DMS 273 (cell line): ENCODE measurements around the gene LNPK.
"Not testable (repeated sequence)": the region's sequence is repeated elsewhere in the genome, so short reads cannot be mapped to it uniquely, and the experiment has no call there.

Experiments
- DNase-seq: peaks from one replicate; lab custom pipeline; 2025; ENCODE audit not compliant: unreplicated experiment; lab: John Stamatoyannopoulos, UW

Gene LNPK

GRCh38 chr2:176001916-176002687 is at the start of gene LNPK:
LNPK (minus strand) TSS chr2:176002267; CDS start chr2:175995584, 6,683 bp downstream.
- peak; percentile 97 for DNase-seq

- no peak for DNase-seq
Measured at GRCh38 chr2:176039375-176039774, 37.3 kb upstream of the LNPK start.

- DNase-seq: no peak
Measured at GRCh38 chr2:176038694-176039093, 36.6 kb upstream of the LNPK start.

- peak; percentile 57 for DNase-seq
Measured at GRCh38 chr2:176035013-176035691, 33.1 kb upstream of the LNPK start.

- DNase-seq: no peak
Measured at GRCh38 chr2:176027806-176028205, 25.7 kb upstream of the LNPK start.

- no peak for DNase-seq
Measured at GRCh38 chr2:176025932-176026331, 23.9 kb upstream of the LNPK start.

GRCh38 chr2:176024083-176024482 is 22.0 kb upstream of the LNPK start:
- no peak for DNase-seq

GRCh38 chr2:176022048-176022447 is 20.0 kb upstream of the LNPK start:
- no peak for DNase-seq

- no peak for DNase-seq
Measured at GRCh38 chr2:176020400-176020799, 18.3 kb upstream of the LNPK start.

- DNase-seq: no peak
Measured at GRCh38 chr2:176018708-176019107, 16.6 kb upstream of the LNPK start.

- DNase-seq: no peak
Measured at GRCh38 chr2:176009445-176009844, 7.4 kb upstream of the LNPK start.

- DNase-seq: no peak
Measured at GRCh38 chr2:176004934-176005333, 2.9 kb upstream of the LNPK start.

- DNase-seq: no peak
Measured at GRCh38 chr2:176003958-176004357, 1.9 kb upstream of the LNPK start.

GRCh38 chr2:176002688-176003210 is 682 bp upstream of the LNPK start:
- peak; percentile 64 for DNase-seq

- peak; percentile 70 for DNase-seq
Measured at GRCh38 chr2:176001281-176001915, 669 bp downstream of the LNPK start.

GRCh38 chr2:175999283-175999819 is 2.7 kb downstream of the LNPK start:
- DNase-seq: no peak

GRCh38 chr2:175990099-175990498 is 12.0 kb downstream of the LNPK start:
- DNase-seq: no peak

GRCh38 chr2:175987126-175987525 is 14.9 kb downstream of the LNPK start:
- not testable (repeated sequence) for DNase-seq

- DNase-seq: no peak
Measured at GRCh38 chr2:175984846-175985245, 17.2 kb downstream of the LNPK start.

GRCh38 chr2:175981551-175981950 is 20.5 kb downstream of the LNPK start:
- no peak for DNase-seq

- DNase-seq: no peak
Measured at GRCh38 chr2:175976391-175977157, 25.5 kb downstream of the LNPK start.
